A549 (cell line): Measurements from ENCODE around the gene AGBL4. TPM values are rescaled to one million over a fixed set of nuclear protein-coding genes. Genes with fewer than 3 reads are reported as not detected.

Experiments
- ATAC-seq, 2 experiments: fragments of 200-7000 bp in 1 of 2; fragments of >200 bp in 1 of 2; cut with Nextera tagmentation in 1 of 2; cut with Tn5 transposase in 1 of 2; 3 replicates each; pipeline versions ENCODE4 v1.8.0 to v1.9.1; 2018 to 2020; ENCODE audit warnings: mild to moderate bottlenecking in 1 of 2, moderate library complexity in 1 of 2
- CTCF ChIA-PET: fragments of 300-600 bp; sonication (Branson Sonifier 250); formaldehyde crosslinking; extraction: SDS; loops from one replicate; lab custom pipeline; 2021; ENCODE audit warnings: antibody characterized with exemption, inconsistent platforms; lab: Yijun Ruan, JAX
- POLR2A ChIA-PET: fragments of 350-600 bp; formaldehyde crosslinking; extraction: SDS; loops from one replicate; lab custom pipeline; 2021; ENCODE audit warnings: antibody characterized with exemption, inconsistent platforms; lab: Yijun Ruan, JAX
- DNase-seq, 2 experiments: peaks; one replicate each; pipeline versions ENCODE4 v3.0.0 to v3.0.0-alpha.2; 2011 to 2016; ENCODE audit warnings: low read depth in 1 of 2, low spot score in 1 of 2
- FAIRE-seq: peaks from 2 replicates; lab custom pipeline; 2011; peaks lifted over from hg19 to GRCh38; lab: Jason Lieb, UNC
- H3K27ac ChIP-seq, 2 experiments: fragments of >200 bp; sonication (Bioruptor Twin); formaldehyde crosslinking; 3 replicates each; pipeline ENCODE4 v1.5.1; 2016 to 2017
- H3K4me1 ChIP-seq: fragments of >200 bp; sonication (Bioruptor Twin); formaldehyde crosslinking; 3 replicates; pipeline ENCODE4 v1.6.1; 2016
- H3K4me2 ChIP-seq: fragments of >200 bp; sonication (Bioruptor Twin); formaldehyde crosslinking; 3 replicates; pipeline ENCODE4 v1.6.1; 2016
- H3K4me3 ChIP-seq: fragments of >200 bp; sonication (Bioruptor Twin); formaldehyde crosslinking; 3 replicates; pipeline ENCODE4 v1.5.1; 2016
- H3K9me3 ChIP-seq: fragments of >200 bp; sonication (Bioruptor Twin); formaldehyde crosslinking; 3 replicates; pipeline ENCODE4 v1.6.1; 2016
- CHD2 ChIP-seq: fragments of 150-350 bp; IDR thresholded peaks from 2 replicates; pipeline ENCODE4 v1.6.1; 2014; ENCODE audit warnings: low read length; ENCODE audit not compliant: partially characterized antibody
- CHD4 ChIP-seq: fragments of 200-600 bp; sonication (generic); IDR thresholded peaks from 2 replicates; pipeline ENCODE4 v1.6.1; 2016; ENCODE audit warnings: antibody characterized with exemption, mild to moderate bottlenecking, borderline replicate concordance
- EHMT2 ChIP-seq: fragments of 200-600 bp; sonication (generic); IDR thresholded peaks from 2 replicates; pipeline ENCODE4 v1.6.1; 2016; ENCODE audit warnings: antibody characterized with exemption, low read depth, mild to moderate bottlenecking, moderate library complexity
- ESRRA ChIP-seq: fragments of 150-350 bp; IDR thresholded peaks from 2 replicates; pipeline ENCODE4 v1.6.1; 2014; ENCODE audit warnings: mild to moderate bottlenecking, low read length, borderline replicate concordance
- FOSB ChIP-seq: fragments of 250-450 bp; sonication (Bioruptor Pico); IDR thresholded peaks from 2 replicates; pipeline ENCODE4 v1.5.0; 2020; ENCODE audit warnings: mild to moderate bottlenecking, moderate library complexity
- HDAC2 ChIP-seq: fragments of 200-600 bp; sonication (generic); IDR thresholded peaks from 2 replicates; pipeline ENCODE4 v1.6.1; 2016
- HEYL ChIP-seq: fragments of 250-450 bp; sonication (Bioruptor Pico); IDR thresholded peaks from 2 replicates; pipeline ENCODE4 v1.8.0; 2021; ENCODE audit warnings: mild to moderate bottlenecking, moderate library complexity
- HOXB13 ChIP-seq: fragments of 250-450 bp; sonication (Bioruptor Pico); IDR thresholded peaks from 2 replicates; pipeline ENCODE4 v1.5.0; 2020; ENCODE audit warnings: low read depth, mild to moderate bottlenecking, moderate library complexity
- JUN ChIP-seq, 2 experiments: fragments of >200 bp; sonication (Bioruptor Twin); formaldehyde crosslinking; IDR thresholded peaks; 2 replicates in 1 of 2; 3 replicates in 1 of 2; pipeline ENCODE4 v1.6.1; 2016 to 2017
- POLR2A ChIP-seq: IDR thresholded peaks from 2 replicates; pipeline ENCODE4 v1.6.1; 2012; ENCODE audit warnings: mild to moderate bottlenecking, low read length
- RAD21 ChIP-seq, 2 experiments: fragments of >200 bp in 1 of 2; sonication (Bioruptor Twin) in 1 of 2; formaldehyde crosslinking in 1 of 2; IDR thresholded peaks in 1 of 2; conservative IDR thresholded peaks in 1 of 2; 2 replicates in 1 of 2; 3 replicates in 1 of 2; pipeline ENCODE4 v1.6.1; 2012 to 2018; ENCODE audit warnings: inconsistent platforms in 1 of 2
- RCOR1 ChIP-seq: fragments of 150-350 bp; IDR thresholded peaks from 2 replicates; pipeline ENCODE4 v1.6.1; 2014; ENCODE audit warnings: antibody characterized with exemption, low read length, low read depth
- SMC3 ChIP-seq: fragments of >200 bp; sonication (Bioruptor Twin); formaldehyde crosslinking; IDR thresholded peaks from 3 replicates; pipeline ENCODE4 v1.6.1; 2018; ENCODE audit warnings: inconsistent platforms
- ZFP36 ChIP-seq: fragments of 450-650 bp; IDR thresholded peaks from 2 replicates; pipeline ENCODE4 v1.6.1; 2014; ENCODE audit warnings: borderline replicate concordance; ENCODE audit not compliant: partially characterized antibody
- ZNF302 ChIP-seq: fragments of 250-450 bp; sonication (Bioruptor Pico); IDR thresholded peaks from 2 replicates; pipeline ENCODE4 v1.9.0; 2021; ENCODE audit warnings: inconsistent platforms, mild to moderate bottlenecking, moderate library complexity
- ZSCAN20 ChIP-seq: fragments of 250-450 bp; sonication (Bioruptor Pico); IDR thresholded peaks from 2 replicates; pipeline ENCODE4 v1.8.0; 2022; ENCODE audit warnings: mild to moderate bottlenecking, moderate library complexity
- WGBS: methylation state at CpG from one replicate; pipeline ENCODE4 v1.1.6; 2017; ENCODE audit errors: missing lambda C conversion rate; 5-methylcytosine and 5-hydroxymethylcytosine counted together
- polyA plus RNA-seq, 4 experiments: library from polyadenylated mRNA; depleted of rRNA in 3 of 4; stranded (reverse); fragments of >200 nt; fragmentation: RNase III in 1 of 4; extraction: RNeasy Plus Mini Kit Qiagen cat#74134 plus additional on column Dnase treatment in 1 of 4; gene quantifications; 2 replicates in 3 of 4; 3 replicates in 1 of 4; pipeline ENCODE4 v1.2.3, GENCODE V29; 2011 to 2017
- TF ChIP-seq, protein P1 (sequence below): fragments of >200 bp; sonication (Bioruptor Twin); formaldehyde crosslinking; IDR thresholded peaks from 2 replicates; pipeline ENCODE4 v1.6.1; 2016
- TF ChIP-seq, protein P2 (sequence below): fragments of 150-350 bp; IDR thresholded peaks from 2 replicates; pipeline ENCODE4 v1.6.1; 2014; ENCODE audit warnings: low read depth, mild to moderate bottlenecking, low read length
- TF ChIP-seq, protein P3 (sequence below): IDR thresholded peaks from 2 replicates; pipeline ENCODE4 v1.6.1; 2012
- TF ChIP-seq, protein P4 (sequence below): IDR thresholded peaks from 2 replicates; pipeline ENCODE4 v1.6.1; 2012

The AGBL4 gene
- polyA plus RNA-seq, 2 of the 4 experiments (the other 2 are of a cell fraction) = not detected

DNA sequence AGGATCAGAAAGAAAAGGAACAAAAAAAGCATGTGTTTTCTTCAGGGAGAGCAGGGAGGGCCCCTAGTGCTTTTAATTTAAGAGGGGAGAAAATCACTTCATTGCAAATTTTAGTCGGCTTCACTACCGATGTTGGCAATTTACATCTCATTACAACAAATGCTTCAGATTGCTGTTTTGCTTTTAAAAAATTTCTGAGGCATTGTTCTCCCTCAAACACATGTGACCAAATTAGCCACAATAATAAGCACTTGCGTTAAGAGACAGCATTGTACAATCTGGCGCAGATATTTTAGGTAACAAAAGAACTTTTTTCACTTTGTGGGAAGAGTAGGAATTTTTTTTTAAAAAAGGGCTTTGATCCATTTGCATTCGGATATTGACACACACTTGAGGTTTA lies 1276.8 kb downstream of the AGBL4 start:
- 73% methylated on average over 5 of the region's 5 CpGs for WGBS
- Histone ChIP-seq H3K9me3 (no peaks in the 10 kb centered on the region), H3K27ac (no peak overlapping the region), H3K4me2 (no peak overlapping the region), H3K4me3 (no peak overlapping the region), H3K4me1 (peaks cover 15% of the 10 kb centered on the region)
- TF ChIP-seq, protein P1, sequence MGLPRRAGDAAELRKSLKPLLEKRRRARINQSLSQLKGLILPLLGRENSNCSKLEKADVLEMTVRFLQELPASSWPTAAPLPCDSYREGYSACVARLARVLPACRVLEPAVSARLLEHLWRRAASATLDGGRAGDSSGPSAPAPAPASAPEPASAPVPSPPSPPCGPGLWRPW = no peak
- TF ChIP-seq RAD21 (conservative IDR thresholded peaks at IDR 0.05 in 1 of 2, IDR thresholded peaks at IDR 0.05 in 1 of 2) = no peak
- TF ChIP-seq HOXB13 (CRISPR knock-in tag) = no peak
- TF ChIP-seq, protein P2, sequence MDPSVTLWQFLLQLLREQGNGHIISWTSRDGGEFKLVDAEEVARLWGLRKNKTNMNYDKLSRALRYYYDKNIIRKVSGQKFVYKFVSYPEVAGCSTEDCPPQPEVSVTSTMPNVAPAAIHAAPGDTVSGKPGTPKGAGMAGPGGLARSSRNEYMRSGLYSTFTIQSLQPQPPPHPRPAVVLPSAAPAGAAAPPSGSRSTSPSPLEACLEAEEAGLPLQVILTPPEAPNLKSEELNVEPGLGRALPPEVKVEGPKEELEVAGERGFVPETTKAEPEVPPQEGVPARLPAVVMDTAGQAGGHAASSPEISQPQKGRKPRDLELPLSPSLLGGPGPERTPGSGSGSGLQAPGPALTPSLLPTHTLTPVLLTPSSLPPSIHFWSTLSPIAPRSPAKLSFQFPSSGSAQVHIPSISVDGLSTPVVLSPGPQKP = no peak
- TF ChIP-seq EHMT2 = no peak
- no peak for TF ChIP-seq CHD2
- TF ChIP-seq, protein P3, sequence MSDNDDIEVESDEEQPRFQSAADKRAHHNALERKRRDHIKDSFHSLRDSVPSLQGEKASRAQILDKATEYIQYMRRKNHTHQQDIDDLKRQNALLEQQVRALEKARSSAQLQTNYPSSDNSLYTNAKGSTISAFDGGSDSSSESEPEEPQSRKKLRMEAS = no peak
- TF ChIP-seq FOSB (CRISPR knock-in tag) = no peak
- TF ChIP-seq HDAC2 = no peak
- TF ChIP-seq ZNF302 (CRISPR knock-in tag) = no peak
- TF ChIP-seq, protein P4, sequence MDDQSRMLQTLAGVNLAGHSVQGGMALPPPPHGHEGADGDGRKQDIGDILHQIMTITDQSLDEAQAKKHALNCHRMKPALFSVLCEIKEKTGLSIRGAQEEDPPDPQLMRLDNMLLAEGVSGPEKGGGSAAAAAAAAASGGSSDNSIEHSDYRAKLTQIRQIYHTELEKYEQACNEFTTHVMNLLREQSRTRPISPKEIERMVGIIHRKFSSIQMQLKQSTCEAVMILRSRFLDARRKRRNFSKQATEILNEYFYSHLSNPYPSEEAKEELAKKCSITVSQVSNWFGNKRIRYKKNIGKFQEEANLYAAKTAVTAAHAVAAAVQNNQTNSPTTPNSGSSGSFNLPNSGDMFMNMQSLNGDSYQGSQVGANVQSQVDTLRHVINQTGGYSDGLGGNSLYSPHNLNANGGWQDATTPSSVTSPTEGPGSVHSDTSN = no peak
- TF ChIP-seq ESRRA = no peak
- FAIRE-seq (no peak), ATAC-seq (no peak), DNase-seq (no peak)
- POLR2A ChIA-PET = no interaction called here
- CTCF ChIA-PET = no interaction called here

DNA sequence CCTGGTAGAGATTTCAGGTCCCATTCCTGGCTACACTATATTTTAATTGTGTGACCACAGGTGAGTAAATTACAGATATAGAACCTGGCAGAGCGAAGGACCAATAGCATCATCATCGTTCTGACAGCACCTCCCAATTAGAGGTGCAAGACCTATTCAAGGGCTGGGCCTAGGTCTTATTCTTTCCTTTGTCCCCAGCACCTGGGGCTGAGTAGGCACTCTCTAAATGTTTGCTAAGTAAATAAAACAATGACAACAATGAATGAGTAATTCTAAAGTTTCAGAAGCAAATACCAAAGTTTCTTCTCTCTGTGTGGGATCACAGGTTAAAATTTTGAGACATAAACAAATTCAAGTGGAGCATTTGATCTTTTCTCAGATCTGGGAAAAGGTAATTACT lies 1279.7 kb downstream of the AGBL4 start:
- no peak overlapping the region for H3K27ac ChIP-seq
- H3K4me2 ChIP-seq = peak overlapping the region; percentile 37; the same call in 1 of the 3 replicates
- ATAC-seq = no peak
- ChIA-PET CTCF (interaction anchor here (1.5 kb wide), 1 partner anchor 29 kb away, joined by 3 read pairs; no protein-coding TSS in a partner anchor), POLR2A (no interaction called here)
- no peaks in the 10 kb centered on the region for H3K9me3 ChIP-seq
- peak; percentile 1 to 2 for DNase-seq
- TF ChIP-seq CHD4 (no peak), ZSCAN20 (CRISPR knock-in tag) (no peak), POLR2A (no peak)
- peaks cover 15% of the 10 kb centered on the region for H3K4me1 ChIP-seq
- no peak overlapping the region for H3K4me3 ChIP-seq
- no peak for FAIRE-seq
- 50% methylated on average over 2 of the region's 2 CpGs for WGBS

DNA sequence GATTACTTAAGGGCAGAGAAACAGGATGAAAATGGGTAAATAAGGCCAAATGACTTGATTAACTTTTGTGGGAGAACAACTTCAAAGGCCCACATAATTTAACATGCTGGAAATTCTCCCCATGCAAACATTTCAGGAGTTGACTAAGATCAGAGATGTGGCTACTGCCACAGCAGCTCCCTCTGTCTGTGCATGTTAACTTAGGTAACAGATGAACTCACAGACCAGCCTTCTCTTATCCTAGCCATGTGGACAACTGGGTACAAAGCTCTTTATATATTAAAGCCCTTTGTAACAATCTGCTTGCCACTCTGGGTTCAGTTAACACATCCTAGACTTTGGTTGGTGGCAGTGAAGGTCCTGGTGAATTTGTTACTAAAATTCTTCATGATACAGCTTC lies 1280.3 kb downstream of the AGBL4 start:
- ChIA-PET CTCF (no interaction called here), POLR2A (no interaction called here)
- H3K4me1 ChIP-seq = peaks cover 15% of the 10 kb centered on the region
- H3K4me3 ChIP-seq = no peak overlapping the region
- FAIRE-seq (no peak), ATAC-seq (no peak), DNase-seq (no peak)
- no peaks in the 10 kb centered on the region for H3K9me3 ChIP-seq
- no peak overlapping the region for H3K4me2 ChIP-seq
- TF ChIP-seq RCOR1 = no peak
- TF ChIP-seq, protein P4 = no peak
- no peak for TF ChIP-seq ZFP36
- TF ChIP-seq JUN (IDR thresholded peaks at IDR 0.05) = no peak
- TF ChIP-seq SMC3 = no peak
- TF ChIP-seq HDAC2 = no peak
- no peak for TF ChIP-seq HEYL (CRISPR knock-in tag)
- TF ChIP-seq FOSB (CRISPR knock-in tag) = no peak
- no peak overlapping the region for H3K27ac ChIP-seq
